ENCODE data around the gene IL1F10. TPM values are rescaled to one million over a fixed set of nuclear protein-coding genes. Genes with fewer than 3 reads are reported as not detected.

IL1F10 gene
- total RNA-seq, 1 experiment from 2014 or later, result not detected

- Histone ChIP-seq H3K23ac (ENCODE audit: insufficient read length, low read depth, low read length) (no peak overlapping the region), H3K9me3 (ENCODE audit: control insufficient read depth, low read depth, low read length) (no peaks in the 10 kb centered on the region), H4K5ac (ENCODE audit: insufficient read length, low read depth, low read length) (no peak overlapping the region), H3K4me2 (ENCODE audit: insufficient read depth, insufficient read length, low read length) (no peak overlapping the region), H3T11ph (ENCODE audit: low read length) (no peak overlapping the region), H3K14ac (ENCODE audit: insufficient read depth, low read length) (no peak overlapping the region), H2BK5ac (ENCODE audit: insufficient read length, low read length) (no peak overlapping the region), H2BK12ac (ENCODE audit: insufficient read length, low read depth, low read length) (no peak overlapping the region), H3K27me3 (ENCODE audit: insufficient read depth, low read length) (no peaks in the 10 kb centered on the region), H4K8ac (replicated peaks; ENCODE audit: insufficient read length, low read depth, low read length) (no peak overlapping the region), H2AFZ (ENCODE audit: low read length) (no peak overlapping the region), H2BK15ac (ENCODE audit: low read depth, low read length) (no peak overlapping the region), H4K91ac (ENCODE audit: insufficient read length, low read depth, low read length) (no peak overlapping the region), H3K18ac (ENCODE audit: insufficient read length, low read depth, low read length) (no peak overlapping the region), H2BK120ac (ENCODE audit: low read depth, low read length, poor library complexity, severe bottlenecking) (no peak overlapping the region), H3K27ac (ENCODE audit: insufficient read length, low read depth, low read length) (no peak overlapping the region), H4K20me1 (ENCODE audit: control insufficient read depth, insufficient read depth, insufficient read length) (no peaks in the 10 kb centered on the region), H3K79me2 (ENCODE audit: insufficient read depth, low read length) (no peaks in the 10 kb centered on the region), H3K23me2 (ENCODE audit: insufficient read length, low read depth, low read length, poor library complexity, severe bottlenecking) (no peaks in the 10 kb centered on the region), H3K4ac (ENCODE audit: low read depth, low read length) (no peak overlapping the region), H3K79me1 (ENCODE audit: insufficient read depth, low read depth, low read length, poor library complexity, severe bottlenecking) (no peaks in the 10 kb centered on the region), H3K4me1 (ENCODE audit: insufficient read depth, low read length) (no peaks in the 10 kb centered on the region), H2AK5ac (ENCODE audit: insufficient read length, low read length) (no peak overlapping the region), H3K56ac (ENCODE audit: insufficient read length, low read depth, low read length) (no peak overlapping the region), H2BK20ac (ENCODE audit: low read depth, low read length, poor library complexity, severe bottlenecking) (no peak overlapping the region), H3K9ac (ENCODE audit: extremely low read depth, insufficient read length, low read length) (no peak overlapping the region)
- Mint-ChIP-seq H3K27ac (no peak overlapping the region), H3K9me3 (peaks cover 8 to 24% of the 10 kb centered on the region in 2 experiments; a peak in 4 of 5 replicates), H3K36me3 (ENCODE audit: insufficient read depth in 1 of 3, low read depth in 3 of 3) (no peaks in the 10 kb centered on the region; a peak in 1 of 7 replicates), H3K4me3 (no peak overlapping the region), H3K27me3 (ENCODE audit: low read depth) (peaks cover 60% of the 10 kb centered on the region), H3K4me1 (0 out of 4 replicates have a peak, but pooled peaks cover 0 to 3% of the 10 kb centered on the region in 2 experiments)
- no CpG with 5 or more reads among the region's 2 CpGs for WGBS (ENCODE audit: extremely low coverage, insufficient read length, low lambda C conversion rate)
- DNase-seq, result no peak
- TF ChIP-seq CTCF (conservative IDR thresholded peaks at IDR 0.05), result no peak
Measured at GRCh38 chr2:113068249-113068648, 479 bp downstream of the IL1F10 start.
